Fibroblast of lung (primary cell): ENCODE results near the gene SP140L. TPM values are rescaled to one million over a fixed set of nuclear protein-coding genes. Genes with fewer than 3 reads are reported as not detected.

ENCODE experiments used
- DNase-seq, 2 donors: peaks; one replicate each; pipeline versions ENCODE4 v3.0.0 to v3.0.0-alpha.2; 2010; ENCODE audit warnings: low read depth in 2 of 2
- H2AFZ ChIP-seq: 2 replicates; pipeline ENCODE4 v1.5.1; 2012; ENCODE audit warnings: low read length, control low read depth, inconsistent platforms
- H3K27ac ChIP-seq: 2 replicates; pipeline ENCODE4 v1.5.1; 2011; ENCODE audit warnings: low read length, control low read depth; ENCODE audit not compliant: insufficient read depth
- H3K27me3 ChIP-seq: 2 replicates; pipeline ENCODE4 v1.5.1; 2011; ENCODE audit warnings: mild to moderate bottlenecking, low read length; ENCODE audit not compliant: control insufficient read depth, insufficient read depth
- H3K36me3 ChIP-seq: 2 replicates; pipeline ENCODE4 v1.5.1; 2011; ENCODE audit warnings: low read length; ENCODE audit not compliant: control insufficient read depth, insufficient read depth
- H3K4me1 ChIP-seq: 2 replicates; pipeline ENCODE4 v1.5.1; 2011; ENCODE audit warnings: low read length; ENCODE audit not compliant: control insufficient read depth, insufficient read depth; ENCODE audit errors: extremely low read depth
- H3K4me2 ChIP-seq: 2 replicates; pipeline ENCODE4 v1.5.1; 2011; ENCODE audit warnings: low read length, control low read depth; ENCODE audit not compliant: insufficient read depth; ENCODE audit errors: extremely low read depth
- H3K4me3 ChIP-seq, 4 experiments: fragments of 200-600 bp in 1 of 4; sonication (generic) in 1 of 4; replicated peaks in 1 of 4; 2 replicates each; pipeline ENCODE4 v1.5.1; 2011 to 2016; ENCODE audit warnings: low read length in 4 of 4, low read depth in 3 of 4, mild to moderate bottlenecking in 3 of 4, control low read depth in 2 of 4, inconsistent platforms in 1 of 4, mixed read lengths in 1 of 4; ENCODE audit not compliant: insufficient read depth in 1 of 4; ENCODE audit errors: control extremely low read depth in 1 of 4
- H3K79me2 ChIP-seq: 2 replicates; pipeline ENCODE4 v1.5.1; 2012; ENCODE audit warnings: mild to moderate bottlenecking, low read length, inconsistent platforms; ENCODE audit not compliant: control insufficient read depth, insufficient read depth
- H3K9ac ChIP-seq: 2 replicates; pipeline ENCODE4 v1.5.1; 2011; ENCODE audit warnings: mild to moderate bottlenecking, low read length, control low read depth; ENCODE audit not compliant: insufficient read depth
- H3K9me3 ChIP-seq: 2 replicates; pipeline ENCODE4 v1.5.1; 2012; ENCODE audit warnings: low read depth, low read length; ENCODE audit not compliant: control insufficient read depth, insufficient read depth
- H4K20me1 ChIP-seq: 2 replicates; pipeline ENCODE4 v1.5.1; 2011; ENCODE audit warnings: low read length; ENCODE audit not compliant: control insufficient read depth, insufficient read depth; ENCODE audit errors: extremely low read depth
- EZH2 ChIP-seq: IDR thresholded peaks from 2 replicates; pipeline ENCODE4 v1.5.1; 2012; ENCODE audit warnings: low read length, control low read depth, mild to moderate bottlenecking; ENCODE audit errors: missing control alignments
- polyA plus RNA-seq, 2 donors: library from polyadenylated mRNA; depleted of rRNA in 1 of 2; stranded (reverse) in 1 of 2; unstranded in 1 of 2; fragments of >200 nt; gene quantifications; 2 replicates each; pipeline ENCODE4 v1.2.1, GENCODE V29; 2011 to 2012; ENCODE audit warnings: missing spikeins in 1 of 2
- total RNA-seq: library from RNA; depleted of rRNA; stranded (reverse); fragments of >200 nt; gene quantifications from 2 replicates; pipeline ENCODE4 v1.2.1, GENCODE V29; 2014
- TF ChIP-seq, protein P1 (sequence below), 2 donors: IDR thresholded peaks in 1 of 2; conservative IDR thresholded peaks in 1 of 2; 1 replicate in 1 of 2; 2 replicates in 1 of 2; pipeline ENCODE4 v1.5.1; 2011 to 2012; ENCODE audit warnings: low read length in 2 of 2, control low read depth in 1 of 2, inconsistent platforms in 1 of 2, low read depth in 1 of 2, mild to moderate bottlenecking in 1 of 2

SP140L gene
- total and polyA plus RNA-seq, 2 donors (not counting 1 experiment from before 2014, with no cell fraction given): 10.9 to 16.9 TPM

DNA sequence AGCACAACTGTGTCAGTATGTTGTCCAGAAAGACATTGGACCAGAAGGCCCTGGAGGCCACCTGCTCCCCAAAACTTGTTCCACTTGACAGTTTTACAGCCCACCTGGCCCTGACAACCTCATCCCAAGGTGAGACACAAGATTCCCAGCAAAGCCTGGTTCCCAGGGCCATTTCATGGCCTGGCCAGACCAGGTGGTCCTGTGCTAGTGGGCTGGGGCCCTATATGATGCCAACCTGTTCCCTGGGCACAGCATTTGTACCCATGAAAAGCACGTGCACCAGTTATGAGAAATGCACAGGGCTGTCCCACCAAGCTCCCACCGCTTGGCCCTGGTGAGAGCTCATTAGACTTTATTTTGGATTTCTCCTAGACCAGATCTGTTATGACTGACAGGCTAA is 6.0 kb upstream of the SP140L start:
- no peaks in the 10 kb centered on the region for H4K20me1 ChIP-seq
- TF ChIP-seq, protein P1, sequence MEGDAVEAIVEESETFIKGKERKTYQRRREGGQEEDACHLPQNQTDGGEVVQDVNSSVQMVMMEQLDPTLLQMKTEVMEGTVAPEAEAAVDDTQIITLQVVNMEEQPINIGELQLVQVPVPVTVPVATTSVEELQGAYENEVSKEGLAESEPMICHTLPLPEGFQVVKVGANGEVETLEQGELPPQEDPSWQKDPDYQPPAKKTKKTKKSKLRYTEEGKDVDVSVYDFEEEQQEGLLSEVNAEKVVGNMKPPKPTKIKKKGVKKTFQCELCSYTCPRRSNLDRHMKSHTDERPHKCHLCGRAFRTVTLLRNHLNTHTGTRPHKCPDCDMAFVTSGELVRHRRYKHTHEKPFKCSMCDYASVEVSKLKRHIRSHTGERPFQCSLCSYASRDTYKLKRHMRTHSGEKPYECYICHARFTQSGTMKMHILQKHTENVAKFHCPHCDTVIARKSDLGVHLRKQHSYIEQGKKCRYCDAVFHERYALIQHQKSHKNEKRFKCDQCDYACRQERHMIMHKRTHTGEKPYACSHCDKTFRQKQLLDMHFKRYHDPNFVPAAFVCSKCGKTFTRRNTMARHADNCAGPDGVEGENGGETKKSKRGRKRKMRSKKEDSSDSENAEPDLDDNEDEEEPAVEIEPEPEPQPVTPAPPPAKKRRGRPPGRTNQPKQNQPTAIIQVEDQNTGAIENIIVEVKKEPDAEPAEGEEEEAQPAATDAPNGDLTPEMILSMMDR (conservative IDR thresholded peaks at IDR 0.05 in 1 of 2, IDR thresholded peaks at IDR 0.05 in 1 of 2; ENCODE audit: low read depth in 1 of 2, low read length in 2 of 2): no peak
- TF ChIP-seq EZH2: no peak
- H3K27me3 ChIP-seq: no peaks in the 10 kb centered on the region
- H2AFZ ChIP-seq: no peak overlapping the region
- no peaks in the 10 kb centered on the region for H3K36me3 ChIP-seq
- DNase-seq: no peak
- H3K27ac ChIP-seq: no peak overlapping the region
- no peaks in the 10 kb centered on the region for H3K79me2 ChIP-seq
- no peak overlapping the region for H3K9ac ChIP-seq
- H3K9me3 ChIP-seq: no peaks in the 10 kb centered on the region
- H3K4me1 ChIP-seq: no peaks in the 10 kb centered on the region
- no peak overlapping the region for H3K4me3 ChIP-seq
- H3K4me2 ChIP-seq: no peak overlapping the region

DNA sequence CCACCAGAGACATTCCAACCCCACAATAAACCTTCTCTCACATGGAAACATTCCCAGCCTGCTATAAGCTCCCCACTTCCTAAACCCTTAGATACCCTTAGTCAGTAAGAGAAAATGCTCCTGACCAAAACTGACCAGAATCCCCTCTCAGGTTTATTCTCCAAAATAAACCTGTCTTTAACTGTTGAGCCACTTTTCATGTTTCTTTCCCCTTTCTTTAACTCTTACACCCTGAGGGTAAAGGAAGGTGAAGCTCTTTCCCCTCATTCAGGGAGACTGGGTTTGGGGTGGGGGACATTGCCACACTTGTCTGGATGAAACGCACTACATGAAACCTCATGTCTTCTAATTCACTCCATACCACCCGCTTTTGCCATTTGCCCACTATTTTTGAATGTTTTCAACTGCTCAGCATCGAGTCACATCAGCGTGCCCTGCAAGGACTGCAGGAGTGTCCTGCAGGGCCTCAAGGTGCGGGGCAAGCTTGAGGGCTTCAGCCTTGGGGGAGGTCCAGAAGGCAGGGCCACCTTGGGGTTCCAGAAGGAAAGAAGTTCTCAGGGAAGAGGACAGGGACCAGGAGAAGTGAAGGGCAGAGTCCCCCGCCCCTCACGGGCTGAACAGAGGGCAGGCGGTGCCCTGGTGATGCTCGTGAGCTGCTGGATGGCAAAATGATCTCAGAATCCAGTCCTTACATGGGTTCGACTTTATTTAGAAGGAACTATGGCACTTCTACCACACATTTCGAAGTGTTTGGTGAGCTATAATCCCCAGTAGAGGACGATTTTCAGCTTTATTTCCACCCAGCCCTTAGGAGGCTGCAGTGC is 4.2 kb upstream of the SP140L start:
- Histone ChIP-seq H3K79me2 (peaks cover 3% of the 10 kb centered on the region), H3K4me3 (no peak overlapping the region), H2AFZ (no peak overlapping the region), H3K9me3 (no peaks in the 10 kb centered on the region), H3K4me2 (no peak overlapping the region), H3K27me3 (no peaks in the 10 kb centered on the region), H3K9ac (no peak overlapping the region), H3K4me1 (no peaks in the 10 kb centered on the region), H3K27ac (no peak overlapping the region), H4K20me1 (no peaks in the 10 kb centered on the region), H3K36me3 (no peaks in the 10 kb centered on the region)
- DNase-seq: no peak
- TF ChIP-seq, protein P1 (conservative IDR thresholded peaks at IDR 0.05 in 1 of 2, IDR thresholded peaks at IDR 0.05 in 1 of 2; ENCODE audit: low read depth in 1 of 2, low read length in 2 of 2): peak in 1 of 2 donors; percentile 30
- no peak for TF ChIP-seq EZH2

DNA sequence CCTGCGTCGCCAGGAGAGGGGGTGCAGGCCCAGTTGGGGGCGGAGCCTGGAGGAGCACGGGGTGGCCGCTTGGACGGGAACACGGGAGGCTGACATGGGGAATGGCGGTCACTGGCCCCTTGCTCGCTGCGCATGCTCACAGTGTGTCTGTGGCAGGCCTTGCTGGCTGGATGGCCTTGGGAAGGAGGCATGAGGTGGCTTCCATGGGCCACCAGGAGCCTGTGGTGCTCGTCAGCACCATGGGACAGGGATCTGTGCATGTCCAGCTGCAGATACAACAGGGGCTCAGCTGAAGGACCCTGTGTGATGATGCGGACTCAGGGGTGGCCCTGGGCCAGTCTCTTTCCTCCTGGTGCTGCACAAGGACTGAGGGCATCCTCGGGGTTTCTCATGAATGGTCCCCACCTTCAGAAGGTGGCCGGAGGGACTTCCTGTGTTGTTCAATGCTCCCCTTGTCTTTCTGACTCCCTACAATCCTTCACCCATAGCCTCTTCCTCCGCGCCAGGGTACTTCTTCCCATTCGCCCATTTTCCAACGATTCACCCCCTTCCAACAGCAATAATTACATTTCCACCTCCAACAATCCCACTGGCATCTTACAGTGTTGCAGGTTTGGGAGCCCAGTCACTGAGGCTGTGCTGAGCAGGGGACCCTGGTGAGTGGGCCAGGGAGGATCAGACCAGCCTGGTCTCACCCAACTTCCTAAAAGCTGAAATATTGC is 3.4 kb upstream of the SP140L start:
- Histone ChIP-seq H4K20me1 (no peaks in the 10 kb centered on the region), H3K4me2 (no peak overlapping the region), H3K4me1 (no peaks in the 10 kb centered on the region), H3K79me2 (peaks cover 8% of the 10 kb centered on the region), H3K36me3 (no peaks in the 10 kb centered on the region), H2AFZ (no peak overlapping the region), H3K9ac (no peak overlapping the region), H3K27me3 (no peaks in the 10 kb centered on the region), H3K27ac (no peak overlapping the region), H3K9me3 (no peaks in the 10 kb centered on the region), H3K4me3 (no peak overlapping the region)
- TF ChIP-seq, protein P1 (conservative IDR thresholded peaks at IDR 0.05 in 1 of 2, IDR thresholded peaks at IDR 0.05 in 1 of 2; ENCODE audit: low read depth in 1 of 2, low read length in 2 of 2): no peak
- no peak for TF ChIP-seq EZH2
- no peak for DNase-seq
